ENCODE results near the gene HINT2.

HINT2 gene

GRCh38 chr9:35834260-35835215, 19.7 kb upstream of the HINT2 start:
- Histone ChIP-seq H3K4me1 (ENCODE audit: low read length) (peaks cover 38% of the 10 kb centered on the region), H3K4me3 (ENCODE audit: low read length) (peak overlapping the region; percentile 42), H4K20me1 (ENCODE audit: insufficient read depth, low read length) (no peaks in the 10 kb centered on the region), H3K27me3 (ENCODE audit: low read depth, low read length) (no peaks in the 10 kb centered on the region), H3K4me2 (ENCODE audit: low read length) (peak overlapping the region; percentile 68), H3K27ac (ENCODE audit: low read length) (peak overlapping the region; percentile 44), H2AFZ (ENCODE audit: low read depth, low read length) (no peak overlapping the region), H3K9ac (ENCODE audit: low read length) (peak overlapping the region; percentile 44; the same call in 1 of the 2 replicates), H3K79me2 (ENCODE audit: low read length) (0 out of 2 replicates have a peak, but pooled peaks cover 3% of the 10 kb centered on the region), H3K9me3 (ENCODE audit: insufficient read depth, low read length) (no peaks in the 10 kb centered on the region), H3K36me3 (replicated peaks; ENCODE audit: low read depth, low read length) (peaks cover 11% of the 10 kb centered on the region)
- TF ChIP-seq EZH2phosphoT487 (IDR thresholded peaks at IDR 0.05; ENCODE audit: low read depth) (no peak), CTCF (IDR thresholded peaks at IDR 0.05; ENCODE audit: low read depth, low read length) (no peak)

GRCh38 chr9:35832814-35833213, 18.0 kb upstream of the HINT2 start:
- Histone ChIP-seq H3K4me2 (ENCODE audit: low read length) (no peak overlapping the region), H3K4me1 (ENCODE audit: low read length) (peaks cover 42% of the 10 kb centered on the region), H3K4me3 (ENCODE audit: low read length) (no peak overlapping the region), H3K79me2 (ENCODE audit: low read length) (0 out of 2 replicates have a peak, but pooled peaks cover 3% of the 10 kb centered on the region), H3K9me3 (ENCODE audit: insufficient read depth, low read length) (no peaks in the 10 kb centered on the region), H3K27me3 (ENCODE audit: low read depth, low read length) (no peaks in the 10 kb centered on the region), H3K27ac (ENCODE audit: low read length) (no peak overlapping the region), H3K9ac (ENCODE audit: low read length) (no peak overlapping the region), H4K20me1 (ENCODE audit: insufficient read depth, low read length) (no peaks in the 10 kb centered on the region), H3K36me3 (replicated peaks; ENCODE audit: low read depth, low read length) (peaks cover 8% of the 10 kb centered on the region), H2AFZ (ENCODE audit: low read depth, low read length) (no peak overlapping the region)
- TF ChIP-seq CTCF (IDR thresholded peaks at IDR 0.05; ENCODE audit: low read depth, low read length): no peak
- no peak for TF ChIP-seq EZH2phosphoT487 (IDR thresholded peaks at IDR 0.05; ENCODE audit: low read depth)

- Histone ChIP-seq H3K27me3 (ENCODE audit: low read depth, low read length) (peaks cover 5% of the 10 kb centered on the region; the same call in 1 of the 2 replicates), H3K79me2 (ENCODE audit: low read length) (0 out of 2 replicates have a peak, but pooled peaks cover 3% of the 10 kb centered on the region), H3K4me1 (ENCODE audit: low read length) (peaks cover 44% of the 10 kb centered on the region), H3K4me2 (ENCODE audit: low read length) (no peak overlapping the region), H3K9ac (ENCODE audit: low read length) (no peak overlapping the region), H3K9me3 (ENCODE audit: insufficient read depth, low read length) (no peaks in the 10 kb centered on the region), H3K36me3 (replicated peaks; ENCODE audit: low read depth, low read length) (peaks cover 8% of the 10 kb centered on the region), H3K4me3 (ENCODE audit: low read length) (no peak overlapping the region), H2AFZ (ENCODE audit: low read depth, low read length) (no peak overlapping the region), H3K27ac (ENCODE audit: low read length) (no peak overlapping the region), H4K20me1 (ENCODE audit: insufficient read depth, low read length) (no peaks in the 10 kb centered on the region)
- no peak for TF ChIP-seq CTCF (IDR thresholded peaks at IDR 0.05; ENCODE audit: low read depth, low read length)
- TF ChIP-seq EZH2phosphoT487 (IDR thresholded peaks at IDR 0.05; ENCODE audit: low read depth): no peak
Measured at GRCh38 chr9:35831040-35831439, 16.2 kb upstream of the HINT2 start.

- Histone ChIP-seq H3K4me3 (ENCODE audit: low read length) (peak overlapping the region; percentile 99), H3K4me2 (ENCODE audit: low read length) (peak overlapping the region; percentile 84), H3K4me1 (ENCODE audit: low read length) (peaks cover 47% of the 10 kb centered on the region), H3K79me2 (ENCODE audit: low read length) (0 out of 2 replicates have a peak, but pooled peaks cover 3% of the 10 kb centered on the region), H3K27me3 (ENCODE audit: low read depth, low read length) (peaks cover 5% of the 10 kb centered on the region; the same call in 1 of the 2 replicates), H2AFZ (ENCODE audit: low read depth, low read length) (no peak overlapping the region), H3K27ac (ENCODE audit: low read length) (no peak overlapping the region), H3K36me3 (replicated peaks; ENCODE audit: low read depth, low read length) (peaks cover under 1% of the 10 kb centered on the region), H3K9ac (ENCODE audit: low read length) (peak overlapping the region; percentile 82), H4K20me1 (ENCODE audit: insufficient read depth, low read length) (no peaks in the 10 kb centered on the region), H3K9me3 (ENCODE audit: insufficient read depth, low read length) (no peaks in the 10 kb centered on the region)
- no peak for TF ChIP-seq CTCF (IDR thresholded peaks at IDR 0.05; ENCODE audit: low read depth, low read length)
- no peak for TF ChIP-seq EZH2phosphoT487 (IDR thresholded peaks at IDR 0.05; ENCODE audit: low read depth)
Measured at GRCh38 chr9:35829764-35830096, 14.9 kb upstream of the HINT2 start.

Data from OCI-LY3 (cell line).